HepG2 (cell line): ENCODE measurements around the gene RARA. TPM values are rescaled to one million over a fixed set of nuclear protein-coding genes. Genes with fewer than 3 reads are reported as not detected.
A peak's percentile ranks its signal among the peaks of the same experiment; 100 is the strongest.

Experiments used
- BORCS8-MEF2B ChIP-seq: sonication (generic); formaldehyde crosslinking; IDR thresholded peaks from 2 replicates; pipeline ENCODE4 v1.8.0; 2022; ENCODE audit warnings: mild to moderate bottlenecking, missing genetic modification reagents
- DNMT1 ChIP-seq: sonication (generic); formaldehyde crosslinking; IDR thresholded peaks from 2 replicates; pipeline ENCODE4 v1.5.1; 2020; ENCODE audit warnings: mild to moderate bottlenecking, missing genetic modification reagents
- EP300 ChIP-seq, 3 experiments: sonication (generic) in 1 of 3; formaldehyde crosslinking in 1 of 3; IDR thresholded peaks; 2 replicates each; pipeline versions ENCODE4 v1.5.1 to v1.6.1; 2011 to 2020; ENCODE audit warnings: low read depth in 2 of 3, low read length in 2 of 3, borderline replicate concordance in 1 of 3, improper control_type of control experiment in 1 of 3, mild to moderate bottlenecking in 1 of 3, missing genetic modification reagents in 1 of 3, moderate library complexity in 1 of 3
- FOXJ3 ChIP-seq: sonication (generic); formaldehyde crosslinking; IDR thresholded peaks from 2 replicates; pipeline ENCODE4 v1.4.0; 2020; ENCODE audit warnings: missing genetic modification reagents, mild to moderate bottlenecking, borderline replicate concordance
- GABPA ChIP-seq, 2 experiments: IDR thresholded peaks; 2 replicates each; pipeline ENCODE4 v1.6.1; 2011 to 2016; ENCODE audit warnings: low read depth in 2 of 2, low read length in 1 of 2, missing biosample characterization in 1 of 2, missing genetic modification characterization in 1 of 2
- PHF8 ChIP-seq: sonication (generic); formaldehyde crosslinking; IDR thresholded peaks from 2 replicates; pipeline ENCODE4 v1.5.0; 2020; ENCODE audit warnings: missing genetic modification reagents
- PRDM15 ChIP-seq: sonication (generic); formaldehyde crosslinking; IDR thresholded peaks from 2 replicates; pipeline ENCODE4 v1.4.0; 2020; ENCODE audit warnings: missing genetic modification reagents
- RERE ChIP-seq: IDR thresholded peaks from 2 replicates; pipeline ENCODE4 v1.6.1; 2016; ENCODE audit warnings: low read depth, missing genetic modification reagents, missing compliant biosample characterization
- TAF1 ChIP-seq: sonication (generic); formaldehyde crosslinking; IDR thresholded peaks from 2 replicates; pipeline ENCODE4 v1.4.0; 2020; ENCODE audit warnings: missing genetic modification reagents
- TCF12 ChIP-seq, 2 experiments: fragments of 450-650 bp in 1 of 2; sonication (generic) in 1 of 2; formaldehyde crosslinking in 1 of 2; IDR thresholded peaks; 2 replicates each; pipeline versions ENCODE4 v1.6.1 to v1.8.0; 2017 to 2022; ENCODE audit warnings: antibody characterized with exemption in 1 of 2, mild to moderate bottlenecking in 1 of 2, missing genetic modification reagents in 1 of 2, moderate library complexity in 1 of 2
- ZNF101 ChIP-seq: sonication (generic); formaldehyde crosslinking; IDR thresholded peaks from 2 replicates; pipeline ENCODE4 v1.4.0; 2020; ENCODE audit warnings: mild to moderate bottlenecking, low read depth, missing genetic modification reagents, borderline replicate concordance
- ZNF124 ChIP-seq: sonication (generic); formaldehyde crosslinking; IDR thresholded peaks from 2 replicates; pipeline ENCODE4 v1.4.0; 2020; ENCODE audit warnings: missing genetic modification reagents
- ZNF276 ChIP-seq: sonication (generic); formaldehyde crosslinking; IDR thresholded peaks from 2 replicates; pipeline ENCODE4 v1.4.0; 2020; ENCODE audit warnings: mild to moderate bottlenecking, low read depth, missing genetic modification reagents
- polyA plus RNA-seq, 8 experiments: library from polyadenylated mRNA; depleted of rRNA in 3 of 8; stranded (reverse) in 7 of 8; unstranded in 1 of 8; fragments of >200 nt; fragmentation: Illumina TruSeq in 4 of 8; extraction: Trizol in 4 of 8; gene quantifications; 2 replicates each; pipeline versions ENCODE4 v1.2.1 to v1.2.3, GENCODE V29; 2011 to 2016; ENCODE audit warnings: low read depth in 4 of 8, missing spikeins in 1 of 8, mixed read lengths in 1 of 8; ENCODE audit not compliant: insufficient read depth in 1 of 8
- total RNA-seq, 5 experiments: library from RNA; depleted of rRNA; stranded (reverse); fragments of >200 nt; fragmentation: Illumina TruSeq; extraction: Trizol; gene quantifications; 2 replicates each; pipeline ENCODE4 v1.2.3, GENCODE V29; 2016; ENCODE audit warnings: low read depth in 1 of 5

RARA gene
- total and polyA plus RNA-seq, 2 of the 13 experiments (the other 11 are each of a cell fraction or from before 2014, with no cell fraction given): 6.4 to 8.6 TPM

GRCh38 chr17:40345161-40345993 is 36.4 kb downstream of the RARA start (continued):
- no peak; the same call in 1 of the 2 replicates for TF ChIP-seq ZNF101 (CRISPR knock-in tag)
- TF ChIP-seq EP300 (IDR thresholded peaks at IDR 0.05; ENCODE audit: low read depth in 2 of 2, low read length in 2 of 2): peak in 1 of 2 experiments; percentile 6; a peak in 1 of 4 replicates
- no peak for TF ChIP-seq EP300 (CRISPR knock-in tag; IDR thresholded peaks at IDR 0.05; ENCODE audit: borderline replicate concordance)
- peak; percentile 15; the same call in 1 of the 2 replicates for TF ChIP-seq FOXJ3
- no peak for TF ChIP-seq DNMT1 (CRISPR knock-in tag)
- peak; percentile 55; the same call in 1 of the 2 replicates for TF ChIP-seq ZNF276
- peak; percentile 7; the same call in 1 of the 2 replicates for TF ChIP-seq BORCS8-MEF2B (CRISPR knock-in tag)
- peak; percentile 70 for TF ChIP-seq PHF8
- peak; percentile 44; the same call in 1 of the 2 replicates for TF ChIP-seq ZNF124 (CRISPR knock-in tag)
- 0 out of 2 replicates have a peak, but pooled peaks have one; percentile 43 for TF ChIP-seq RERE
- TF ChIP-seq PRDM15 (CRISPR knock-in tag): peak; percentile 56; the same call in 1 of the 2 replicates
- peak; percentile 55; the same call in 1 of the 2 replicates for TF ChIP-seq TAF1 (CRISPR knock-in tag)
- no peak for TF ChIP-seq TCF12 (IDR thresholded peaks at IDR 0.05)
- 0 out of 2 replicates have a peak, but pooled peaks have one; percentile 58 for TF ChIP-seq TCF12 (CRISPR knock-in tag; IDR thresholded peaks at IDR 0.05)
- TF ChIP-seq GABPA (IDR thresholded peaks at IDR 0.05; ENCODE audit: low read depth, low read length): no peak; the same call in 1 of the 2 replicates
- TF ChIP-seq GABPA (CRISPR knock-in tag; IDR thresholded peaks at IDR 0.05; ENCODE audit: low read depth): peak; percentile 6
